IPS DF 19.7 (cell line): Measurements from ENCODE around the gene GPC5.

Experiments
- DNase-seq: peaks from one replicate; pipeline ENCODE4 v3.0.0-alpha.2; 2013; ENCODE audit warnings: low read depth, low spot score

GPC5 gene

GRCh38 chr13:91454666-91455065 is 56.2 kb downstream of the GPC5 start:
- DNase-seq = no peak

- no peak for DNase-seq
These were observed 58.4 kb downstream of the GPC5 start for GRCh38 chr13:91456837-91457236.

DNA sequence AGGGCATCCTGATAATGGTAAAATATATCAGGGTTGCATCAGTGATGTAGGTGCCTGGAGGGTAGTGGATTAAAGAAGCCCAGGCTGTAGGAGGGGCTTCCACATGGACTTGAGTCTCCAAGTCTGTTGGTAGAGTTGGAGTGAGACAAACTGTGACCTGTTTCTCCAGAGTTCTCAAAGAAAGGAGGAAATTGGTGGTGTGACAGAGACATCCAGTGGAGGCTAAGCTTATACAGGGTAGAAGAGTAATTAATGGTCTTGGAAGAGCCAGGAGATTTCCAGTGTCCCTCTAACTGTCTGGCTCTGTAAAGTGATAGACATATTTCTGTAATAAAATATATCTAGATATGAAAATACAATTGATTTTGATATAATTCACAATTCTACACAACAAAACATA is 61.1 kb downstream of the GPC5 start:
- no peak for DNase-seq

- no peak for DNase-seq
These were observed 65.9 kb downstream of the GPC5 start for GRCh38 chr13:91464336-91464735.

DNA sequence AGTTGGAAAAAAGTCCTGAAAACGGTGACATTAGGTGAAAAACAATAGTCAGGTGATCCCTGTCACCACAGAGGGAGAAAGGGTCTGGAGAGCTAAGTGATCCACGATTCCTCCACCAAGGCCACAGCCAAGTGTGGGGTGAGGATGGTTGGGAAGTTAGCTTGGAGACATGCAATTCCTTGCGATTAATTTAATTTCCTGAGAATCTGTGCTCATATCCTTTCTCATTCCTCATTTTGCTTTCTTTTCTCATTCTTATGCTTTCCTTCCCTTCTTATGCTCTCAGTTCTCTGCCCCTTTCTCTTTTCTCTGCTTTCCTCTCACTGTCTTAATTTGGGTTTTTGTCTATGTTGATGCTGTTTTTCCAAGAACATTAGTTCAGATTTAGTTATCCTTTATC is 68.8 kb downstream of the GPC5 start:
- no peak for DNase-seq

DNA sequence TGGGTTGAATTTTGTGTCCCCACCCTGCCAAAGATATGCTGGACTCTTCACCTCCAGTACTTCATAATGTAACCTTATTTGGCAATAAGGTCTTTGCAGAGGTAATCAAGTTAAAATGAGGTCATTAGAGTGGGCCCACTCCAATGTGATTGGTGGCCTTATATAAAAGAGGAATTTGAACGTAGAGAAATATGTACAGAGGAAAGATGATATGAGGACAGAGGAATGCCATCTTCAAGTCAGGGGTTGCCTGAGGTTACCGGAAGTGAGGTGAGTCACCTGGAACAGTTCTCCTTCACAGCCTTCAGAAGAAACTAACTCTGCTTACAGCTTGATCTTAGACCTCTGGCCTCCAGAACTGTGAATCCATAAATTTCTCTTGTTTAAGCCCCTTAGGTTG is 69.9 kb downstream of the GPC5 start:
- no peak for DNase-seq

DNA sequence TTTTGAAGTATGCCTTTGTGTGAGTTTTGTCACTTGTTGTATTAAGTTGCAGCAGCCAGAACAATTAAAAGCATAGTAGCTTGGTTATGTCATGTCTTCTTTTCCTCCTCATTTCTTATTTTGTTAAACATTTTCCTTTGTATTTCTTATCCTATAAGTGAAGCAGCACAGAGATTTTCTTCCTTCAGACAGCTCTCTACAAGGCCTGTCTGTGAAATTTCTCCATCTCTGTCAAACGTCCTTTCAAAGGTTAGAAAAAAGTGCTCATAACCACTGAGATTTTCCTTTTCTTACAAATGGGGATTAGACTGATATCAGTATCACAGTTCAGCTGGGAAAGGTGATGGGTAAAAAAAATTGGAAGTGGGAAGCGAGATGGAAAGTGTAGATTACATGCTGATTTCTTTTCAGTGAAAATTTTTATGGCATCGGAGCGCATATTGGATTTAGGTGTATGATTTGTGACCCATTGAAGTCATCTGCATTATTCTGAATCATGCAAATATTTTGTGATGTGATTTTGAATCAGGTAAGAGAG is 71.7 kb downstream of the GPC5 start:
- DNase-seq = no peak

GRCh38 chr13:91470681-91471080 is 72.3 kb downstream of the GPC5 start:
- DNase-seq = no peak

DNA sequence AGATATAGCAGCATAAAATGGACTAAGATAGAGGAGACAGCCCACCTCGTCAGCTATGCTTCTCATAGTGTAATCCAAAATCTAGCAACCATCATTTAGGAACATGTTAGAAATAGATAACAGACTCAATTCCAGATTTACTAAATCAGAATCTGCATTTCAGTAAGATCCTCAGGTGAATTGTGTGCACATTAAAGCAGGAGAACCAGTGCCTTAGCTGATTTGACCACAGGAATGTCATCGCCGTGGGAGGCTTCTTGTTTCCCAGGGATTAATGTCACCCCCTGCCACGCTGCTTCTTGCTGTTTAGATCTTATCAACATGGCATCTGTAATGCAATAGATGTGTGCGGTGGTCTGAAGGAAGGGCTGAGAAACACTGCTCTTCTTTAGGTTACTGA is 84.0 kb downstream of the GPC5 start:
- no peak for DNase-seq

DNA sequence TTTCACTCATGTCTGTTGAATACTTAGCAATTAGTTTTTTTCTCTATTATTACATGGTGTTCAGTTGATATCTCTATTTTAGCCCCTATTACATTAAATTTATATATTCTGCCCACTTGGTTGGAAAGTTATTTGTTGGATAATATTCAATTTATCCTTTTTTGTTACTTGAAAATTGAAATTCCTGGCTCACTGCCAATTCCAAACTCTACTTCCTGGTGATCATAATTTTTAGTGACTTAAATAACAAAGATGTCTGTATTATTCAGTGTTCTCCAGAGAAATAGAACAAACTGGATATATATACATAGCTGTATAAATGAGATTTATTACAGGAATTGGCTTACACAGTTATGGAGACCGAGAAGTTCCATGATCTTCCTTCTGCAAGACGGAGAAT is 93.6 kb downstream of the GPC5 start:
- DNase-seq = no peak

GRCh38 chr13:91493442-91493841 is 95.0 kb downstream of the GPC5 start:
- DNase-seq = no peak

- DNase-seq = no peak
These were observed 99.9 kb downstream of the GPC5 start for GRCh38 chr13:91498298-91498697.

DNA sequence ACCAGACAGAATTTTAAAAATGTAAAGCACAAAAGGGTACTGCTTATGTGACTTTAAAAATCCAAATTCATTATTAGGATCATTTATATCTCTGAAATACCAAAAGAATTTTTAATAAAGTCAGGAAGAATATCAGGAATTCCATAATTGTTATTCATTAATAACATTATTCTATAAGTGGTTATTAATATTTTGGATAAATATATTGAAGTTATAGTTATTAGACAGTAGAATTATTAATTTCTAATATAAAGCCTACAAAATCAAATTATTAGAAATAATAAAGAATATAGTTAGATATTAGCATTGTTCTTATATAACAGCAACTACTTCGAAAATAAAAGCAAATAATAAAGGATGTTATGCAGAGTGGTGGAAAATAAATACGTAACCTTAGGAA is 105.8 kb downstream of the GPC5 start:
- no peak for DNase-seq

GRCh38 chr13:91506759-91507158 is 108.3 kb downstream of the GPC5 start:
- DNase-seq = no peak

GRCh38 chr13:91510058-91510457 is 111.6 kb downstream of the GPC5 start:
- no peak for DNase-seq

GRCh38 chr13:91513790-91514189 is 115.4 kb downstream of the GPC5 start:
- DNase-seq = no peak

- no peak for DNase-seq
These were observed 118.4 kb downstream of the GPC5 start for GRCh38 chr13:91516799-91517198.

DNA sequence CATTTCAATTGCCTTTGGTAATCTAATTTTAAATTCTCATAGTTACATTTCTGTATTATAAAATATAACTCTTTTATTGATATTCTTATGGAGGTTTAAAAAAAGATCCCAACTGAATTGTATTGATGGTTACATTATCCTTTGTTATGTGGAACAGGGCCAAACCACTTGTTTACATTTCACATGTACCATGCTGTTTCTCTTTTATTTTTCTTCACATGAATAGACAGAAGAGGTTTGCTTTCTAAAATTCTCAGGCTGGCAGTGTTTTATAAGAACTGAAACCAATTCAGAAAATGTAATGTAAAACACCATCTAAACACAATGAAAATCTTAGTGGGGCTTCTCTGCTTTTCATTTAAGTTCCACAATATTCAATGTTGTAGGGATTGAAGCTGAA is 122.5 kb downstream of the GPC5 start:
- no peak for DNase-seq

GRCh38 chr13:91523116-91523515 is 124.7 kb downstream of the GPC5 start:
- no peak for DNase-seq

DNA sequence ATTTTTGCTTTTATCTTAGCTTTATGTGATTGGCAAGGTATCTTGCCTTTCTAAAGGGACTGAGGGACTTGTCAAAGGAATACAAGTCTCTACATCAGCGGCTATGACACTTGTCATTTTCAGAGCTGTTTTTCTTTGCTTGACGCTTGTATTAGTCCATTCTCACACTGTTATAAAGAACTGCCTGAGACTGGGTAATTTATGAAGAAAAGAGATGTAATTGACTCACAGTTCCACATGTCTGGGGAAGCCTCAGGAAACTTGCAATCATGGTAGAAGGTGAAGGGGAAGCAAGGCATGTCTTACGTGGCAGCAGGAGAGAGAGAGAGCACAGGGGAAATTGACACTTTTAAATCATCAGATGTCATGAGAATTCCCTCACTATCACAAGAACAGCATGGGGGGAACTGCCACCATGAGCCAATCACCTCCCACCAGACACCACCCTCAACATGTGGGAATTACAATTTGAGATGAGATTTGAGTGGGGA is 128.2 kb downstream of the GPC5 start:
- no peak for DNase-seq

DNA sequence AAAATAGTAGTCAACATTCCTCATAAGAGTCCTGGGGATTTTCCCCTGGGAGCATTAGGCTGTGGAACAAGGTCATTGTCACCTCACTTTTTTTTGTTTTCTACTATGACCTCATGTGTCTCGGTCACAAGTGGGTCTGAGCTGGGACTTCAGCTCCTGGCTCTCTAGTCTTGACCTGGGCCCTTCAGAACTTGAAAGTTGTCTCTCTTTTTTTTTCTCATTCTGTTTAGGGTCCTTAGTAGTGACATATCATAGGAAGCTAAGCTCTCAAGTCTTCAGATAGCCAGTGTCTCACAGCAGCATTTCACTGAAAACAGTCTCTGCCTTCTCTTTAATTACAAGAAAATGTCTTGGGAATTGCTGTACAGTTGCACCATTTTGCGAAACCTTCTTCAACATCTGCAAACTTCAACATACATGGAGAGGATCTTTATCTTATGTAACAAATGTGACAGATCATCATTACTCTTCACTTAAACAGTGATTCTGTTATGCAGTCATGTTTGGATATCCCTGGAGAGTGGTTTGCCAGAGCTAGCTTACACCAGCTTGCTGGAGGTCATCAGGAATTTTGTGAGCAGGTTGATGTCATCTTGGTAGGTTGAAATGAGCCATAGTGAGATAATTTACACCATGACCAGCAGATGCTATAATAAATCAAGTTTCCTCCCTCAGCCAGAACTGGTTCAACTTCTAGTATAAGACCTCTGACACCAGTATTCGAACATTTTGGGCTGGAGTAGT is 131.5 kb downstream of the GPC5 start:
- DNase-seq = no peak

GRCh38 chr13:91531646-91532045 is 133.2 kb downstream of the GPC5 start:
- no peak for DNase-seq

DNA sequence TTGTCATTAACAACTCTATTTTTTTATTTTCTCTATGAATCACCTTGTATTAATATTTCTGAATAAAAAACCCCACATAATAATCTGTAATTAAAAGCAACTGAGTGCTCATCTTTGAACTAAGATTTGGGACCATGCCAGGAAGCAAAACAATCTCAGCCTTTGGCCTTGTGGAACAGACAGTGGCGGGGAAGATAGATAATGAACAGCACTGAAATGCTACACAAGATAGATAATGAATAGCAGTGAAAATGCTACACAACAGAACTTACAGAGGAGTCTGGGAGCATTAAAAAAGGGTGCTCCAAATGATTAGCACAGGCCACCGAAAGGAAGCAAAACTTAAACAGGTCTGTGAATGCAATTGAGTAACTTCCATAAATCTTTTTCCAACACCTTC is 134.9 kb downstream of the GPC5 start:
- no peak for DNase-seq

DNA sequence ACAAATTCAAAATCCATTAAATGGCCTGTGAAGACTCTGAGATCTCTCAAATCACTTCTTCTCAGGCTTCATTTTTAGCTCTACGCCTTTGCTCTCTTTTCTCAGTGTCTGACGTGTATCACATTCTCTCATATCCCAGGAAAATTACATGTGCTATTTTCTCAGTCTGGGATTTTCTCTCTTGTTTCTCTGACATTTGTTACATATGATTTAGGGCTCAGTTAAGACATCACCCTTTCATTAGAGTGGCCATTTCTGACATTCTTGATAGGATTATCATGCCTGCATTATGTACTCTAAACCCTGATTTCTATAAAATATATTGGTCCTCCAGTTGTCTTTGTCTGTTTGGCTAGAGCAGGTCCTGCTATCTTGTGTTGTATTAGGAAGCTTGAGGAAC is 136.6 kb downstream of the GPC5 start:
- no peak for DNase-seq
